Prostate gland (tissue), 2 donors: ENCODE data around the gene EDEM1.

Experiments used
- CTCF ChIP-seq, 4 experiments: fragments of 200-600 bp in 2 of 4; fragments of 450-650 bp in 2 of 4; sonication (generic) in 2 of 4; IDR thresholded peaks; 1 replicate in 3 of 4; 2 replicates in 1 of 4; pipeline ENCODE4 v1.5.1; 2016 to 2019; ENCODE audit warnings: antibody characterized with exemption in 4 of 4, mild to moderate bottlenecking in 2 of 4, moderate library complexity in 2 of 4
- POLR2A ChIP-seq: fragments of 450-650 bp; IDR thresholded peaks from one replicate; pipeline ENCODE4 v1.6.1; 2016; ENCODE audit warnings: antibody characterized with exemption, mild to moderate bottlenecking
- POLR2AphosphoS5 ChIP-seq: sonication (generic); formaldehyde crosslinking; IDR thresholded peaks from one replicate; pipeline ENCODE4 v1.6.1; 2017; ENCODE audit warnings: antibody characterized with exemption

DNA sequence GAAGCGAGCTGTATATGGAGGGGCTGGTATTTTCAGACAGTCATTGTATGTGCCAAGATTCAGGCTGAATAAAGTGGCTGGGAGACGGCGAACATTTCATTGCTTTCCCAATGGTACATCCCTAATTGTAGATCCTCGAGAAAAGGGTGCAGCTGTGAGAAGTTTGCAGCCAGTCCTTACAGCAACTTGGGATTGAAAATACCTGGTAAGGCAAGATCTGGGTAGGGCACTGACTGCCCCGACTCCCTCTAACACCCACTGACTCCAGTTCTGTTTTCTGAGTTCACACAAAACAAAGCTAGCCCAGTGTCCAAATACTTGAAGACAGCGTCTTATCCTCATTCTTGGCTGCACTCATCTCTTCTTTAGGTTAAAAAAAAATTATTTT, 63.7 kb downstream of the EDEM1 start:
- TF ChIP-seq CTCF (IDR thresholded peaks at IDR 0.05), result no peak
- no peak for TF ChIP-seq POLR2A
- no peak for TF ChIP-seq POLR2AphosphoS5
